Activated T-cell treated with anti-CD3 and anti-CD28 coated beads, Interleukin-2, amount 50 U/mL, for 24 hours (primary cell): ENCODE results near the gene LRTM2.

Source experiments
- DNase-seq: peaks from one replicate; pipeline ENCODE4 v3.0.0-alpha.2; 2020
- H3K27ac Mint-ChIP-seq: 2 replicates; pipeline ENCODE4 v1.8.0; 2020; ENCODE audit warnings: mild to moderate bottlenecking, mixed read lengths
- H3K27me3 Mint-ChIP-seq: 2 replicates; pipeline ENCODE4 v1.8.0; 2020; ENCODE audit warnings: mixed read lengths
- H3K36me3 Mint-ChIP-seq: 2 replicates; pipeline ENCODE4 v1.8.0; 2020; ENCODE audit warnings: low read depth, mixed read lengths
- H3K4me1 Mint-ChIP-seq: 2 replicates; pipeline ENCODE4 v1.8.0; 2020; ENCODE audit warnings: low read depth, mixed read lengths
- H3K4me3 Mint-ChIP-seq: 2 replicates; pipeline ENCODE4 v1.8.0; 2020; ENCODE audit warnings: mild to moderate bottlenecking, moderate library complexity, mixed read lengths
- H3K9me3 Mint-ChIP-seq: 2 replicates; pipeline ENCODE4 v1.8.0; 2020; ENCODE audit warnings: mixed read lengths

Gene LRTM2

DNA sequence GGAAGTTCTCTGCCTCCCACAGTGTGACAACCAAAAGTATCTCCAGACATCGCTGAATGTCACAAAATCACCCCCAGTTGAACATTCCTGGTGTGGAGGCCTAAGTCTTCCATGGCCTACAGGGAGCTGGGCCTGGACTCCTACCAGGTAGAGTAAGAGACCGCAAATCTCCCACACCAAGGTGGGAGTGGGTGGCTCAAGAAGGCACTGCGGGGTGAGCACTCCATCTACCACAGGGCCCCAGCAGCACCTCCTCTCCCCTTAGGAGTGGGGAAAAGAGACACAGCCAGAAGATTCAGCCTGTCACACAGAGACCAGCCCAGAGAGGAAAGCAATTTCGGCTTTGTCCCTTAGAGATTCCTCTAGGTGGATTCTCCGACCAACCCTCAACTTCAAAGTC lies 25.5 kb downstream of the LRTM2 start:
- Mint-ChIP-seq H3K4me1 (no peaks in the 10 kb centered on the region), H3K36me3 (no peaks in the 10 kb centered on the region), H3K27ac (no peak overlapping the region), H3K27me3 (peaks cover 4% of the 10 kb centered on the region), H3K9me3 (no peaks in the 10 kb centered on the region), H3K4me3 (no peak overlapping the region)
- DNase-seq, result no peak

DNA sequence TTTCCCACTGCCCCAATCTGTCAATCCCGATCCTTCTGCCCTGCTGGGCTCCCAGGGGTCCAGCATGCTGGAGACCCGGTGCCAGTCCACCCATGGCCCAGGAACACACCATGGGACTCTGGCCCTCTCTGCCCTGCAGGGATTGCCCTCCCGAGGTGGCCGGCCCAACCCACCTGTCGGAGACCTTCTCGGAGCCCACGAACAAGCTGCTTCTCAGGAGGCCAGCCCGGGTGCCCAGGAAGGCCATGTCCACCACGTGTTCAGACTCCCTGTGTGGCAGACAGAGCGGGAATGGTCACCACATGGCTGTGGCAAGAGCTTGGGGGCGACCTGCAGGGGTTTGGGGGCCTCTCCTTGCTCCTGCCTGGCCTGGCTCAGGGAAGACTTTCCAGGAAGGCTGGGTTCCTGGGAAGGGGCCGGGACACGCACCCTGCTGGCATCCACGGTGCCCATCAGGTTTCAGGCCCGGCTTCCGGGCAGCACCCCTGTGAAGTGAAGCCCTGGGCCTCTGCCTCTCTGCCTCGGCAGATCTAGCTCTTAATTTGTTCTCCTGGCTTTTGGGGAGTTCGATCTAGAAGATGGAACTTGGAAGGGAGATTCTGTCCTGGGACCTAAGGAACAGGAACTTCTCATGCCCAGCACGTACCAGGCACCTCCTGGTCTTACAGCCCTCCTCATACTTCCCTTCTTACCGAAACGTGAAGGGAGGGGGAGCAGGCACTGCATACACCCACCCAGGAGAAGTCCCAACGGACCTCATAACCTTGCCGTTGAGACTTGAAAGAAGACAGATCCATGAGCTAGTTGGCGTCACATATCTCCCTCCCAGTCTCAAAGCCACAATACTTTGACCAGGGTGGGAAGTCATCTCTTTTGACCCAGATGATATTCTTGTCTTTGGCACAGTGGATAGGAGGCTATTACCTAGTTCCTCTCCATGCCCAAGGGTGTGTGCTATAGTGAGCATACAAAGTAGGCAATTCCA lies 26.3 kb downstream of the LRTM2 start:
- Mint-ChIP-seq H3K36me3 (no peaks in the 10 kb centered on the region), H3K27ac (no peak overlapping the region), H3K9me3 (no peaks in the 10 kb centered on the region), H3K27me3 (peaks cover 4% of the 10 kb centered on the region), H3K4me1 (no peaks in the 10 kb centered on the region), H3K4me3 (no peak overlapping the region)
- peak; percentile 9 for DNase-seq

DNA sequence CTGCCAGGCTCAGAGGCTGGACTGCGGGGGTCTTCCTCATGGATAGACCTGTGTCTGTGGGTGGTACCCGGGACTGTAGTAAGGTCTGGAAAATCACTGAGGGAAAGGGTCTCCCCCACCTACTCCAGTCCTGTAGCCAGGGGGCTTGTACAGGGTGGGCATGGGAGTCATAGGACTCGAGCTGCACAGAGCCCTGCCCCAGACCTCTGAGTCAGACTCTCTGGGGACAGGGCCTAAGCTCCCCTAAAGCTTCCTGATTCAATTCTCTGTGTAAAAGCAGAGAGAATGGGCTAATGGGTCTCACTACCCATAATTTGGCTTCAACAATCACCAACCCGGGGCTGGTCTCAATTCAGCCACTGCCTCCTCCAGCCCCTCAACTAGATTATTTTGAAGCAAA lies 27.0 kb downstream of the LRTM2 start:
- Mint-ChIP-seq H3K4me1 (no peaks in the 10 kb centered on the region), H3K27me3 (peaks cover 4% of the 10 kb centered on the region), H3K36me3 (no peaks in the 10 kb centered on the region), H3K4me3 (no peak overlapping the region), H3K27ac (no peak overlapping the region), H3K9me3 (no peaks in the 10 kb centered on the region)
- DNase-seq, result peak; percentile 17

DNA sequence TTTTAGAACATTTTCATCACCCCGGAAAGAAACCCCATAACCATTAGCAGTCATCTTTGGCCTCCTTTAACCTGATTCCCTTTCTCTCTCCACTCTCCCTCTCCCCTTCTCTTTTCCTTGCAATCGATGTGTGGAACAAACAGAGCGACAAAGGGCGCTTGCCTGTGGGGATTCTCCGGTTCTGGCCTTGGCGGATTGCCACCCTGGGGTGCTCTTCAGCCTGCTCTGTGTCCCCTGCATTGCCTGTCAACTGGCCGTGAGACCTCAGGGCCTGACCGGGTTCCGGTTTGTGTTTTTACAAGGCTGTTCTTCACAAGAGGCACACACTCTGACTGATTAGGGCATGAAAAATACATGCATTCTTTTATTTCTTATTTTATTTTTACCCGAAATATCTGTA lies 27.8 kb downstream of the LRTM2 start:
- no peaks in the 10 kb centered on the region for H3K9me3 Mint-ChIP-seq
- no peaks in the 10 kb centered on the region for H3K4me1 Mint-ChIP-seq
- DNase-seq, result no peak
- peaks cover 4% of the 10 kb centered on the region for H3K27me3 Mint-ChIP-seq
- no peak overlapping the region for H3K27ac Mint-ChIP-seq
- no peaks in the 10 kb centered on the region for H3K36me3 Mint-ChIP-seq
- H3K4me3 Mint-ChIP-seq, result no peak overlapping the region

DNA sequence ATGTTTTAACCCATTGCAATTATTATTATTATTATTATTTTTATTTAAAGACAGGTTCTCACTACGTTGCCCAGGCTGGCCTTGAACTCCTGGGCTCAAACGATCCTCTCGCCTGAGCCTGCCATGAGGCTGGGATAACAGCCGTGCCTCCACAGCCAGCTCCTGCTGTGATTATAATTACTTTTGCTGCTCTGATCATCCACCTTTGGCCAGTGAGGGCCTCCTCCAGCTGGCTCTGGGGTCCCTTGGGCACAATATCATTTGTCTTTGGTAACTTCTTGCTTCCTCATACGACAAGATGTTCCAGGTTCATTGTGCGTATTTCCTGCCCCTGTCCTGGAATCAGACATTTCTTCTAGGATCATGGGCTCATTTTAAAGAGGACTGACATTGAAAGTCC lies 28.4 kb downstream of the LRTM2 start:
- Mint-ChIP-seq H3K9me3 (no peaks in the 10 kb centered on the region), H3K27me3 (peaks cover 4% of the 10 kb centered on the region), H3K4me3 (no peak overlapping the region), H3K4me1 (no peaks in the 10 kb centered on the region), H3K27ac (no peak overlapping the region), H3K36me3 (no peaks in the 10 kb centered on the region)
- no peak for DNase-seq

DNA sequence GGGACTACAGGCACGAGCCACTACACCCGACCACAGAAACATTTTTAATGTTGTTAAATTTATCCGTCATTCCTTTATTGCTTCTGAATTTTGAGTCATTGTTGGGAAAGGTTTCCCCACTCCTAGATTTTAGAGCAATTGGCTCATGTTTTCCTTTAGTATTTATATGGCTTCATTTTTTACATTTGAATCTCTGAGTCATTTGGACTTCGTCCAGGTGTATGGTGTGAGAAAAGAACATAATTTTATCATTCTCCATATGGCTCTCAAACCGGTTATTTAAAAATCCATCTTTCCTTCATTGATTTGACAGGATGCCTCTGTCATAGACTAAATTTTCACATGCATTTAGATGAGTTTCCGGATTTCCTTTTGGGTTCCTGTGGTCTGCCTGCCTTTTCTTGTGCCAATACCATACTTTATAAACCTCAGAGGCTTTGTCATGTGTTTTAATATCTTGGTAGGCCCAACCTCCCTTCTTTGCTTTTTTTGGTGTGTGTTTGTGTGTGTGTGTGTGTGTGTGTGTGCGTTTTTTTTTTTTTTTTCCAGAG lies 30.9 kb downstream of the LRTM2 start:
- H3K9me3 Mint-ChIP-seq, result no peaks in the 10 kb centered on the region
- H3K4me3 Mint-ChIP-seq, result no peak overlapping the region
- no peaks in the 10 kb centered on the region for H3K4me1 Mint-ChIP-seq
- H3K27me3 Mint-ChIP-seq, result no peaks in the 10 kb centered on the region
- H3K36me3 Mint-ChIP-seq, result no peaks in the 10 kb centered on the region
- H3K27ac Mint-ChIP-seq, result no peak overlapping the region
- DNase-seq, result no peak

DNA sequence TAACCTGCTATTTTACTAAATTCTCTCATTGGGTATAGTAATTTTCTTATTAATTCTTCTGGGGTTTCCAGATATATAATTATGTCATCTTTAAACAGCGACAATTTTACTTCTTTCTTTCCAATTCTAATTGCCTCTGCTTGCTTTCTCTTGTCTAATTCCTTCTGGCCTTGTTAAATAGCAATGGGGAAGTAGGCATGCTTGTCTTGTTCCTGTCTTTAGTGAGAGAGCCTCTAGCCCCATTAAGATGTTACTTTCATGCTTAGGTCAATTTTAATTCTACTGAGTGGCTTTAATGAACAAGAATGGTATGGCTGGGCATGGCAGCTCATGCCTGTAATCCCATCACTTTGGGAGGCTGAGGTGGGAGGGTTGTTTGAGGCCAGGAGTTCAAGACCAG lies 31.7 kb downstream of the LRTM2 start:
- Mint-ChIP-seq H3K4me1 (no peaks in the 10 kb centered on the region), H3K4me3 (no peak overlapping the region), H3K9me3 (no peaks in the 10 kb centered on the region), H3K27me3 (no peaks in the 10 kb centered on the region), H3K36me3 (no peaks in the 10 kb centered on the region), H3K27ac (no peak overlapping the region)
- no peak for DNase-seq

DNA sequence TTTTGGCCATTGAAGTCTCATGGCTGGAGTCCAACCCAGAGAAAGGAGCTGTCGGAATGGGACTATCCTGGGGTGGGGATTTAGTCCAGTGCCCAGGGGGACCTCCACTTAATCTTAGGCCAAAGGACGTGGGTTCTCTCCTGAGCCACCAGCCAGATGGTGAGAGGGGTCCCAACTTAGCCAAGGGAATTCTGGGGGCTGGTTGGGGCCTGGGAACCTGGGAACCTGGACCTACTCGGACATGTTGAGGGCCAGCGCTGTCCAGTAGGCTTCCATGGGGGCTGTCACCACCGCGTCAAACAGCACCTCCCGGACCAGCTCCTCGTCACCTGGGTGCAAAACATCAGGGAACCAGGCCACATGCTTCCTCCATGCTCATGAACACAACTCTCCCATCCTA lies 33.4 kb downstream of the LRTM2 start:
- H3K4me3 Mint-ChIP-seq, result no peak overlapping the region

DNA sequence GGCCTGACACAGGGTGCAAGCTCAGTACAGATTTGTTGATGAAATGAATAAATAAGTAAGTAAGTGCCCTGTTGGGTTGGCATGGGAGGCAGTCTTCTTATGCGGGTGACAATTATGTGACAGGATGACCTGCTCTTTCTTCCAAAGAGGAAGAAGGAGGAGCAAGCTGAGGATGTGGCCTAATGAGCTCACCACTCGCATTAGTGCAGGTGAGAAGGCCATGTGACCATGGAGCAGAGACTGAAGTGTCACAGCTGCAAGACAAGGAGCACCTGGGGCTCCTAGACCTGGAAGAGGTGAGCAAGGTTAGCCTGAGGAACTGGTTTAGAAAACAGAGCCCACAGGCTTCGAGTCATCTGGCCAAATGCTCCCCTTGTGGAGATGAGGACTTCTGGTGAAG lies 34.9 kb downstream of the LRTM2 start:
- peak; percentile 12 for DNase-seq
- H3K27me3 Mint-ChIP-seq, result no peaks in the 10 kb centered on the region
- no peaks in the 10 kb centered on the region for H3K4me1 Mint-ChIP-seq
- no peak overlapping the region for H3K27ac Mint-ChIP-seq
- no peak overlapping the region for H3K4me3 Mint-ChIP-seq
- H3K36me3 Mint-ChIP-seq, result no peaks in the 10 kb centered on the region
- H3K9me3 Mint-ChIP-seq, result no peaks in the 10 kb centered on the region

More for the DNA sequence above, 33.4 kb downstream of the LRTM2 start:
- Mint-ChIP-seq H3K27ac (no peak overlapping the region), H3K36me3 (no peaks in the 10 kb centered on the region), H3K4me1 (no peaks in the 10 kb centered on the region), H3K9me3 (no peaks in the 10 kb centered on the region), H3K27me3 (no peaks in the 10 kb centered on the region)
- DNase-seq, result no peak

DNA sequence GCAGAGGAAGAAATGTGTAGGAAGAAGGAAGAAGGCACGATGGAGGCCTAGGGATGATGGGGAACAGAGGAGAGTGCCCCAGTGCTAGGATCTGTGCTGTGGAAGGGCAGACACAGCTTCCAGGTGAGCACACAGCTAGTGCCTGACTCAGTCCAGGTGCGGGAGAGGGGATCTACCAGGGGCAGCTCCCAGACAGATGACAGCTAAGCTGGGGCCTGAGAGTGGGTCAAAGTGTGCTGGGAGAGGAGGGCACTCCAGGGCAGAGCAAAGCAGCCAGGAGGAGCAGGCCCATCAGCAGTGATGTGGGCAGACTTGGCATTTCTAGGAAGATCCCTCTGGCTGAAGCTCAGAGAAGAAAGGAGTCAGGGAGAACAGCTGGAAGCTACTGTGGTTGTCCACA lies 36.7 kb downstream of the LRTM2 start:
- H3K4me3 Mint-ChIP-seq, result no peak overlapping the region
- H3K27ac Mint-ChIP-seq, result no peak overlapping the region
- H3K27me3 Mint-ChIP-seq, result no peaks in the 10 kb centered on the region
- no peaks in the 10 kb centered on the region for H3K9me3 Mint-ChIP-seq
- no peaks in the 10 kb centered on the region for H3K36me3 Mint-ChIP-seq
- no peaks in the 10 kb centered on the region for H3K4me1 Mint-ChIP-seq
- peak; percentile 14 for DNase-seq

DNA sequence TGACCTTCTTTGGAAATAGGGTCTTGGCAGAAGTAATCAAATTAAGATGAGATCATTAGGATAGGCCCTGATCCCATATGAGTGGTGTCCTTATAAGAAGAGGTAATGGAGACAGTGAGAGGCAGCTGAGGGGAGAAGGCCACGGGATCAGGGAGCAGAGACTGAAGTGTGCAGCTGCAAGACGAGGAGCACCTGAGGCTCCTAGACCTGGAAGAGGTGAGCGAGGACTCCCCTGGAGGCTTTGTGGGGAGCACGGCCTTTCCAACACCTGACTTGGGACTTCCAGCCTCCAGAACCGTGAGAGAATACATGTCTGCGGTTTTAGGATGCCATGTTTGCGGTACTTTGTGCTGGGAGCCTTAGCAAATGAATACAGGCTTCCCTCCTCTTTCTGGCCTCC lies 37.5 kb downstream of the LRTM2 start:
- Mint-ChIP-seq H3K27me3 (peaks cover 2% of the 10 kb centered on the region), H3K36me3 (no peaks in the 10 kb centered on the region), H3K4me3 (no peak overlapping the region), H3K4me1 (no peaks in the 10 kb centered on the region), H3K27ac (no peak overlapping the region), H3K9me3 (no peaks in the 10 kb centered on the region)
- DNase-seq, result peak; percentile 3

DNA sequence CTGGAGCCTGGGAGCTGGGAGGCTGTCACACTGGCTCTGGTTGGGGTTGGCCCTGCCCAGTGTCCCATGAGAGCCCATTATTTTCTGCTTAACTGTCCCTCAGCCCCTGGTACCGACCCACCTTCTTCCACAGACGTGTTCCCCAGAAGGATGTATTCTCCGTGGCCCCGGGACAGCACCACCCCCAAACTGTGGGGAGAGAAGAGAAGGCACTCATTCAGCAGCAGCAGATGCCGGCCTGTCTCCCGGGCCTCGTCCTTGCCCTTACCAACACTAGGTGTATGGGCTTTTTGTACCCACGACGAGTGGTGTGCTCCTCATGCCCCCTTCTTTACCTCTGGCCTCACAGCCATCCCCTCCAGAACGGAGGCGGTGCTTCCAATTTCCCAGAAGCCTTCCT lies 38.1 kb downstream of the LRTM2 start:
- peaks cover 2% of the 10 kb centered on the region for H3K27me3 Mint-ChIP-seq
- H3K4me1 Mint-ChIP-seq, result no peaks in the 10 kb centered on the region
- H3K4me3 Mint-ChIP-seq, result no peak overlapping the region
- DNase-seq, result peak; percentile 20
- no peaks in the 10 kb centered on the region for H3K36me3 Mint-ChIP-seq
- H3K27ac Mint-ChIP-seq, result no peak overlapping the region
- no peaks in the 10 kb centered on the region for H3K9me3 Mint-ChIP-seq

DNA sequence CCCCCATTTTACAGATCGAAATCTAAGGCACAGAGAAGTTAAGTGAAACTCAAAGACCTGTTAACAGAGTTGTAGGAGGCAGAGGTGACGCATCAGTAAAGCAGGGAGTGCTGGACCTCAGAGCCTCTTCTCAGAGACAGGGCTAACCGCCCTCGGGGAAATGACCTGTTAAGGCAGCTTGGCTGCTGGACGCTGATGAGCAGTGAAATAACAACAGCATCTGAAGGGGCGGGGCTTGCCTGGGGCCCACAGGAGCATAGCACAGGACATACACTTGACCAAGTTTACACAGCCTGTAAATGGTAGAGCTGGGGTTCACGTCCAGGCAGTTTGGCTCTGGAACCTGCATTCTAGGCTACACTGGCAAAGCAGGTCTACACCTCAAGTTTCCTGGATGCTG lies 39.3 kb downstream of the LRTM2 start:
- Mint-ChIP-seq H3K27me3 (peaks cover 10% of the 10 kb centered on the region), H3K4me3 (no peak overlapping the region), H3K4me1 (no peaks in the 10 kb centered on the region), H3K36me3 (no peaks in the 10 kb centered on the region), H3K27ac (no peak overlapping the region), H3K9me3 (no peaks in the 10 kb centered on the region)
- peak; percentile 18 for DNase-seq

DNA sequence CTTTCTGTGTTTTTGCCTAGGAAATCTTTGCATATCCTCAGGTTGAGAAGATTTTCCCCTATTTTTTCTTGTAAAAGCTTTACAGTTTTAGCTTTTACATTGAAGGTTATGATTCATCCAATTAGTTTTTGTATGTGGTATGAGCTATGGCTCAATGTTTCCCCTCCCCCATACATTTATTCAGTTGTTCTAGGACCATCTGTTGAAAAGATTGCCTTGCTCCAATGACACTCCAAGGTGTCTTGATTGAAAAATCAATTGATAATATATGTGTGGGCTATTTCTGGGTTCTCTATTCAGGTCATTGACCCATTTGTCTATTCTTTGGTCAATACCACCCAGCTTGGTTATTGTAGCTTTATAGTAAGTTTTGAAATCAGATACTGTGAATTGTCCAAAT lies 42.6 kb downstream of the LRTM2 start:
- no peak overlapping the region for H3K27ac Mint-ChIP-seq
- no peaks in the 10 kb centered on the region for H3K36me3 Mint-ChIP-seq
- H3K27me3 Mint-ChIP-seq, result peaks cover 32% of the 10 kb centered on the region
- no peak for DNase-seq
- no peaks in the 10 kb centered on the region for H3K9me3 Mint-ChIP-seq
- no peak overlapping the region for H3K4me3 Mint-ChIP-seq
- H3K4me1 Mint-ChIP-seq, result no peaks in the 10 kb centered on the region

DNA sequence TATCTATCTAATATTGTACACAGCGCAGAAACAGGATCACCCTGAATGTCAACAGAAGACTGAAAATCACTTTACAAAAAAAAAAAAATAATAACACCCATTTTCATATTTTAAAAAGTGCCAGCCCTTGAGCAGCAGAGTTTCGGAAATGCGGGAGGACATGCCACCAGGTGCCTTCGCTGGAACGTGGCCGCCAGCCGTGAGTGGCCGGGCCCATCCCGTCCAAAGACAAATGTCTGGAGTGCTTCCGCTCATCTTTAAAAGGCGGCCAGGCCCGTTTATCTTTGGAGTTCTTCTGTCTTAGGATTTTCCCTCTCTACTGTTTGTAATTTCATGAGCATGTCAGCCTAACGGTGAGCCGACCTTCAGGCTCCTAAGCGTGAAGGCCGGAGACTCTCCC lies 43.5 kb downstream of the LRTM2 start:
- H3K36me3 Mint-ChIP-seq, result no peaks in the 10 kb centered on the region
- no peak overlapping the region for H3K4me3 Mint-ChIP-seq
- no peaks in the 10 kb centered on the region for H3K9me3 Mint-ChIP-seq

More for the DNA sequence above, 43.5 kb downstream of the LRTM2 start:
- no peak for DNase-seq
- Mint-ChIP-seq H3K27me3 (peaks cover 37% of the 10 kb centered on the region), H3K27ac (no peak overlapping the region), H3K4me1 (no peaks in the 10 kb centered on the region)
